Measurements from ENCODE around the gene LMO4.

GRCh38 chr1:87349036-87349435, 20.4 kb downstream of the LMO4 start:
- TF ChIP-seq CTCF (optimal IDR thresholded peaks at IDR 0.05 in 1 of 3, IDR thresholded peaks at IDR 0.05 in 1 of 3, conservative IDR thresholded peaks at IDR 0.05 in 1 of 3; ENCODE audit: extremely low read depth in 1 of 3, insufficient read depth in 2 of 3, low read length in 3 of 3) (no peak), EZH2 (IDR thresholded peaks at IDR 0.05; ENCODE audit: low read length) (no peak)
